Fibroblast of pulmonary artery (primary cell): ENCODE data around the gene ASB18.
A peak's percentile ranks its signal among the peaks of the same experiment; 100 is the strongest.

Source experiments
- DNase-seq: peaks from one replicate; pipeline ENCODE4 v3.0.0-alpha.2; 2010; ENCODE audit warnings: low read depth
- H3K4me3 ChIP-seq: replicated peaks from 2 replicates; pipeline ENCODE4 v1.5.1; 2011; ENCODE audit warnings: low read depth, mild to moderate bottlenecking, control low read depth, low read length, moderate library complexity
- CTCF ChIP-seq: IDR thresholded peaks from 2 replicates; pipeline ENCODE4 v1.5.1; 2011; ENCODE audit warnings: mild to moderate bottlenecking, control low read depth, low read length, inconsistent platforms; ENCODE audit errors: missing control alignments

The ASB18 gene

GRCh38 chr2:236264256-236264655 is at the start of gene ASB18:
Gene ASB18 (minus strand): TSS chr2:236264406. CDS start chr2:236264345, 61 bp downstream.
- TF ChIP-seq CTCF: no peak
- H3K4me3 ChIP-seq: no peak within 1 kb of the TSS

GRCh38 chr2:236311286-236311685 is 47.1 kb upstream of the ASB18 start:
- no peak for DNase-seq
- no peak overlapping the region for H3K4me3 ChIP-seq
- no peak for TF ChIP-seq CTCF

More at GRCh38 chr2:236264256-236264655, at the start of gene ASB18:
- DNase-seq: no peak

- DNase-seq: peak; percentile 8
- H3K4me3 ChIP-seq: no peak overlapping the region
- TF ChIP-seq CTCF: peak; percentile 39
Observed at GRCh38 chr2:236309669-236310029, 45.4 kb upstream of the ASB18 start.

GRCh38 chr2:236308855-236309668 is 44.9 kb upstream of the ASB18 start:
- H3K4me3 ChIP-seq: no peak overlapping the region
- no peak for TF ChIP-seq CTCF
- DNase-seq: no peak

- no peak for TF ChIP-seq CTCF
- no peak overlapping the region for H3K4me3 ChIP-seq
- no peak for DNase-seq
Observed at GRCh38 chr2:236307641-236308040, 43.4 kb upstream of the ASB18 start.

- no peak for DNase-seq
- TF ChIP-seq CTCF: no peak
- no peak overlapping the region for H3K4me3 ChIP-seq
Observed at GRCh38 chr2:236306825-236307540, 42.8 kb upstream of the ASB18 start.
